Measurements from ENCODE around the gene SPRED2. TPM values are rescaled to one million over a fixed set of nuclear protein-coding genes. Genes with fewer than 3 reads are reported as not detected.

SPRED2 gene
- total and polyA plus RNA-seq, 2 of the 8 experiments (the other 6 are each of a cell fraction or from before 2014, with no cell fraction given): 15.3 to 22.5 TPM

DNA sequence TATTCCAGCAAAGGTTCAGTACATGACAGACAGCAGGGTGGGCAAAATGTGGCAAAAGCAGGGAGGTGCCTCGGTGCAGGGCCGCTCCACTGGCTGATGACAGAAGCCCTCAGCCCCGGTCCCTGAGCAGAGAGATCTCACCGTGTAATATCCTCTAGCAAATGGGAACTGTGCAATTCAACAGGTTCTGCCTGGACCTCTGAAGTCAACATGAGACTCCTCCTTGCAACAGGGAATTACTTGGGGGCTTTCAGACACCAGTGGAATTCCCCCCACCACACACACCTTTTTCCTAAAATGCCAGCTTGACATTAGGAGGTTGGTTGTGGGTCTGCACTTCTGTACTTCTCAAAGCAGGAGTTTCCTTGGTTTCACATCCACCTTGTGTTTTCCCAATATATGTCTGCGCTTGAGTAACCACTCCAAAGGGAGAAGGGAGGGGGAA is 50.8 kb downstream of the SPRED2 start:
- no peak overlapping the region for H4K91ac ChIP-seq (replicated peaks; ENCODE audit: insufficient read length, low read length)
- peaks cover 0 to 5% (median 3%) of the 10 kb centered on the region in 4 experiments; a peak in 2 of 7 replicates for H3K4me1 ChIP-seq (replicated peaks in 1 of 4; ENCODE audit: control insufficient read depth in 3 of 4, insufficient read depth in 4 of 4, low read length in 3 of 4)
- no peak overlapping the region for H3K23ac ChIP-seq (ENCODE audit: insufficient read length)
- TF ChIP-seq POLR2AphosphoS5 (IDR thresholded peaks at IDR 0.05; ENCODE audit: low read depth, low read length) (no peak), NRF1 (IDR thresholded peaks at IDR 0.05; ENCODE audit: low read depth, low read length) (no peak), GABPA (IDR thresholded peaks at IDR 0.05; ENCODE audit: borderline replicate concordance, insufficient read depth, low read length) (no peak), TEAD4 (IDR thresholded peaks at IDR 0.05; ENCODE audit: low read depth, low read length) (no peak), TAF7 (optimal IDR thresholded peaks at IDR 0.05; ENCODE audit: borderline replicate concordance, low read depth, low read length) (no peak)
- TF ChIP-seq, protein P1, sequence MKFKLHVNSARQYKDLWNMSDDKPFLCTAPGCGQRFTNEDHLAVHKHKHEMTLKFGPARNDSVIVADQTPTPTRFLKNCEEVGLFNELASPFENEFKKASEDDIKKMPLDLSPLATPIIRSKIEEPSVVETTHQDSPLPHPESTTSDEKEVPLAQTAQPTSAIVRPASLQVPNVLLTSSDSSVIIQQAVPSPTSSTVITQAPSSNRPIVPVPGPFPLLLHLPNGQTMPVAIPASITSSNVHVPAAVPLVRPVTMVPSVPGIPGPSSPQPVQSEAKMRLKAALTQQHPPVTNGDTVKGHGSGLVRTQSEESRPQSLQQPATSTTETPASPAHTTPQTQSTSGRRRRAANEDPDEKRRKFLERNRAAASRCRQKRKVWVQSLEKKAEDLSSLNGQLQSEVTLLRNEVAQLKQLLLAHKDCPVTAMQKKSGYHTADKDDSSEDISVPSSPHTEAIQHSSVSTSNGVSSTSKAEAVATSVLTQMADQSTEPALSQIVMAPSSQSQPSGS (IDR thresholded peaks at IDR 0.05; ENCODE audit: low read length): no peak
- H2BK120ac ChIP-seq (replicated peaks; ENCODE audit: low read depth, low read length): no peak overlapping the region
- H4K5ac ChIP-seq (ENCODE audit: insufficient read length, low read depth, low read length): no peak overlapping the region
- no peak overlapping the region for H3K4ac ChIP-seq (replicated peaks; ENCODE audit: insufficient read length, low read depth, low read length)
- ChIA-PET POLR2A (ENCODE audit: partially characterized antibody) (interaction anchor here (1.1 kb wide), 1 partner anchor 29 kb away, joined by 3 read pairs; no protein-coding TSS in a partner anchor), CTCF (ENCODE audit: partially characterized antibody) (no interaction called here)
- H3K27ac ChIP-seq (ENCODE audit: low read depth, low read length): no peak overlapping the region
- WGBS, 2 experiments (ENCODE audit: extremely low coverage in 1 of 2, insufficient coverage in 1 of 2, insufficient read length in 1 of 2, insufficient replicate concordance in 2 of 2, low coverage in 1 of 2, low lambda C conversion rate in 2 of 2, missing lambda C conversion rate in 1 of 2): 95% methylated on average over 5 of the region's 5 CpGs; no CpG with 5 or more reads in 1 of the 2 experiments
- H2AFZ ChIP-seq (ENCODE audit: low read length): no peak overlapping the region
- H3K23me2 ChIP-seq (ENCODE audit: low read depth, low read length): no peaks in the 10 kb centered on the region
- H3K27me3 ChIP-seq (replicated peaks in 1 of 4; ENCODE audit: control insufficient read depth in 3 of 4, extremely low read depth in 1 of 4, insufficient read depth in 3 of 4, low read length in 3 of 4): no peaks in the 10 kb centered on the region
- no peak for DNase-seq (ENCODE audit: low read depth in 1 of 2, low spot score in 2 of 2)
- H4K8ac ChIP-seq (ENCODE audit: extremely low read depth, insufficient read depth, low read length): no peak overlapping the region
- H2BK5ac ChIP-seq (ENCODE audit: low read depth, low read length): no peak overlapping the region
- no peak overlapping the region for H3K4me3 ChIP-seq (ENCODE audit: extremely low read depth in 1 of 4, insufficient read depth in 2 of 4, low read depth in 3 of 4, low read length in 4 of 4)
- H2BK12ac ChIP-seq (ENCODE audit: low read depth, low read length): no peak overlapping the region
- peaks cover 3 to 13% of the 10 kb centered on the region in 2 experiments for H4K20me1 ChIP-seq (replicated peaks in 1 of 2; ENCODE audit: control insufficient read depth in 1 of 2, insufficient read depth in 2 of 2, low read length in 2 of 2)
- no peak overlapping the region for H3K14ac ChIP-seq (ENCODE audit: insufficient read length)
- no peak overlapping the region for H2BK20ac ChIP-seq (ENCODE audit: low read length)
- H3K9me3 ChIP-seq (ENCODE audit: insufficient read depth in 2 of 2, low read depth in 1 of 2, low read length in 1 of 2): no peaks in the 10 kb centered on the region
- H3K4me2 ChIP-seq (ENCODE audit: insufficient read depth in 1 of 2, low read depth in 2 of 2, low read length in 2 of 2): no peak overlapping the region
- H3K18ac ChIP-seq (ENCODE audit: extremely low read depth, low read length): no peak overlapping the region
- H2AK5ac ChIP-seq (ENCODE audit: low read depth, low read length): no peak overlapping the region
- no peak overlapping the region for H2BK15ac ChIP-seq (ENCODE audit: low read length)
- peaks cover 2% of the 10 kb centered on the region; the same call in 1 of the 2 replicates for H3K79me1 ChIP-seq (ENCODE audit: low read depth, low read length)
- FAIRE-seq: no peak
- no peaks in the 10 kb centered on the region; a peak in 1 of 4 replicates for H3K79me2 ChIP-seq (ENCODE audit: control insufficient read depth in 1 of 2, insufficient read depth in 2 of 2, low read length in 2 of 2)
- H3K36me3 ChIP-seq (ENCODE audit: control insufficient read depth in 2 of 4, insufficient read depth in 4 of 4, low read length in 3 of 4): no peaks in the 10 kb centered on the region
- H3K56ac ChIP-seq (replicated peaks; ENCODE audit: insufficient read length, low read depth, low read length): no peak overlapping the region
- H3K9ac ChIP-seq (replicated peaks in 1 of 4; ENCODE audit: extremely low read depth in 1 of 4, low read depth in 3 of 4, low read length in 3 of 4): no peak overlapping the region

All from H1 (cell line).